ENCODE data around the gene CNN2.

CNN2 gene

GRCh38 chr19:1084024-1084868 is 57.8 kb downstream of the CNN2 start:
- no peak for DNase-seq

- DNase-seq: no peak
Measured at GRCh38 chr19:1085053-1085658, 58.7 kb downstream of the CNN2 start.

- DNase-seq: no peak
Measured at GRCh38 chr19:1085676-1086442, 59.5 kb downstream of the CNN2 start.

GRCh38 chr19:1086613-1087012 is 60.2 kb downstream of the CNN2 start:
- no peak for DNase-seq

GRCh38 chr19:1087813-1088415 is 61.5 kb downstream of the CNN2 start:
- peak in 2 of 4 experiments; percentile 31 to 52 for DNase-seq

GRCh38 chr19:1088416-1089010 is 62.1 kb downstream of the CNN2 start:
- DNase-seq: peak in 1 of 4 experiments; percentile 44
